HG03108 (cell line): ENCODE measurements around the gene SPATS2.
A peak's percentile ranks its signal among the peaks of the same experiment; 100 is the strongest.
"Not testable (repeated sequence)": the region's sequence is repeated elsewhere in the genome, so short reads cannot be mapped to it uniquely, and the experiment has no call there.

ENCODE experiments used
- ATAC-seq: cut with Tn5 transposase; IDR thresholded peaks from one replicate; pipeline ENCODE4 v1.9.1; 2021; ENCODE audit warnings: moderate library complexity; ENCODE audit not compliant: unreplicated experiment

SPATS2 gene

DNA sequence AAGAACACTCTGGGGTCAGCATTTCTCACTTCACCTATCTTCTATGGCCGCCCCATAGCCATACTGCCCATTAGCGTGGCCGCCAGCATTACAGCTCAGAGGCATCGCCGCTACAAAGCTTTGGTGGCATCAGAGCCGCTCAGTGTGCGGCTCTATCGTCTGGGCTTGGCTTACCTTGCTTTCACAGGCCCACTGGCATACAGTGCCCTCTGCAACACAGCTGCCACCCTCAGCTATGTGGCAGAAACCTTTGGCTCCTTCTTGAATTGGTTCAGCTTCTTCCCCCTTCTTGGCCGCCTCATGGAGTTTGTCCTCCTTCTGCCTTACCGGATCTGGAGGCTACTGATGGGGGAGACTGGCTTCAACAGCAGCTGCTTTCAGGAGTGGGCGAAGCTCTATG, 18.0 kb upstream of the SPATS2 start:
- no peak for ATAC-seq

DNA sequence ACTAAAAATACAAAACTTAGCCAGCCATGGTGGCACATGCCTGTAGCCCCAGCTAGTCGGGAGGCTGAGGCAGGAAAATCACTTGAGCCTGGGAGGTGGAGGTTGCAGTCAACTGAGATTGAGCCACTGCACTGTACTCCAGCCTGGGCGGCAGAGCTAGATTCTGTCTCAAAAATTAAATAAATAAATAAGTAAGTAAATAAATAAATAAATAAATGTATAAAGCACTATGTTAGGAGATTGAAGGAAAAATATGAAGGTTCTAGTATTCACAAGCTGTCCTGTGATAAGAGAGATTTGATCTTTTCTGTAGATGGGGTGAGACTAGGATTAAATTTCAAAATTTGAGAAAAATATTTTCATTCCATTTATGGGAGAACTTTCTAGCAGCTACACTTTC, 14.9 kb upstream of the SPATS2 start:
- ATAC-seq, result no peak

DNA sequence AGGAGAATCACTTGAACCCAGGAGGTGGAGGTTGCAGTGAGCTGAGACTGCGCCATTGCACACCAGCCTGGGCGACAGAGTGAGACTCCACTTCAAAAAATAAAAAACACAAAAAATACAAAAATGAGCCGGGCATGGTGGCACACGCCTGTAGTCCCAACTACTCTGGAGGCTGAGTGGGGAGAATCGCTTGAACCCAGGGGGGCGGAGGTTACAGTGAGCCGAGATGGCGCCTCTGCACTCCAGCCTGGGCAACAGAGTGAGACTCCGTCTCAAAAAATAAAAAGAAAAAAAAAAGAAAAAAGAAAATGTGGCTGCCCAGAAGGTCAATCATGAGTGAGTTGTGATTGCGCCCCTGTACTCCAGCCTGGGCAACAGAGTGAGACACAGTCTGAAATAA, 11.3 kb upstream of the SPATS2 start:
- no peak for ATAC-seq

DNA sequence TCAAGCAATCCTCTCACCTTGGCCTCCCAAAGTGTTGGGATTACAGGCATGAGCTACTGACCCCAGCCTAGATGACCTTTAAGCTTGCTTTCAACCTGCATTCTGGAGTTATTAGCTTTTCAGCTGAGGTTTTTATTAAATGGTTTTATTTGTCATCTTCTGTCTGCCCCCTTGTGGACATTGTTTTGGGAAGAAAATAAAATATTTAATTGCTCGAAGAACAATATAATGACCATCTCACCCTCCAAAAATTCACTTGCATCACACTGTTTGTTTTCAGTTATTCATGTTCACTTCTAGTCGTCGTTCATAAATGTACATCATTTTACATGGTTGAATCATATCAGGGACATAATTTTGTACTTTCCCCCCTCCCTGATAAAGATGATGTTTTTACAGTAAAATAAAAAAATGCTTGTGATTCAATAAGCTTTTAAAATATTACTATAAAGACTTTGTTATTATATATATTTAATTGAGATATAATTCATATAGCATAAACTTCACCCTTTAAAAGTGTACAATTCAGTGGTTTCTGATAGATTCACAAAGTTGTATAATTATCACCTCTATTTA, 10.1 kb upstream of the SPATS2 start:
- ATAC-seq, result no peak

DNA sequence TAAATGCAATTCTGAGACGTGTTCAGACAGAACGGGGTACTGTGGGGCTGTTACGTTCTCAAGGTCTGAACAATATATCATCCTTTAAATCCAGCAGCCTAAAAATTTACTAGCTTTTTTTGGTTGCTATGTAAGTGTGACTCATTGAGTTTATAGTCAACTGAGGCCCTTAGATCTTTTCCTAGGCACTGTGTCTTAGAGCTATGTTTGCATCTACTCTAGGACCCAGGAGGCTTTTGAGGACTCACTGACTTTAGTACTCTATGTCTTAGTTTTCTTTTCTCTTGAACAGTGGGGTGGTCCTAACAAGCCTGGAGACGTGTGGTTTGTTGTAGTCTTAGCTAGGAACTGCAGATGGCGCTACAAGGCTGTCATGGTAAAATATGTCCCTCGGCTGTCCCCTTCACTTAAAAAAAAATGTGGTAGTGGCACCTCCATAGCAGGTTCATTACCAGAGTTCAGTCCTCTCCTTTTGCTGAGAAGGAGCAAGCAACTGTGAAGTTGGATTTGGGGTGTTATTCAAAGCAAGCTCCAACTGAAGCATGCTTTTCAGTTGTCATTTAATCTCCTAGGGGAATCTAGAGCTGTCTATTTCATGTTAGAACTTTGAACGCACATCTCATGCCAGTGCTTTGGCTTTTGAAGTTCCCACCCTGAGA, 8.7 kb upstream of the SPATS2 start:
- ATAC-seq, result no peak

DNA sequence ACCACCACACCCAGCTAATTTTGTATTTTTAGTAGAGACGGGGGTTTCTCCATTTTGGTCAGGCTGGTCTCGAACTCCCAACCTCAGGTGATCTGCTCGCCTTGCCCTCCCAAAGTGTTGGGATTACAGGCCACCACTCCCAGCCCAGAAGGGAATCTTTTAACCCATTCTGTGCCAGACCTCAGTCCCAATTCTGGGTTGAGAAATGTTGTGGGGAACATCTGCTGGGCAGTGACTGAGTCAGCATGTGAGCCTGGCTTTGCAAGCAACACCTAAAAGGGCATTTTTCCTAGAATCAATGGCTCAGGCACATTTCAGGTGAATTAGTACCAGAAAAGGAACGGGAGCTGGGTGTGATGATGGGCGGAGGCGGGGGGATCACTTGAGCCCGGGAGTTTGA, 7.6 kb upstream of the SPATS2 start:
- no peak for ATAC-seq

DNA sequence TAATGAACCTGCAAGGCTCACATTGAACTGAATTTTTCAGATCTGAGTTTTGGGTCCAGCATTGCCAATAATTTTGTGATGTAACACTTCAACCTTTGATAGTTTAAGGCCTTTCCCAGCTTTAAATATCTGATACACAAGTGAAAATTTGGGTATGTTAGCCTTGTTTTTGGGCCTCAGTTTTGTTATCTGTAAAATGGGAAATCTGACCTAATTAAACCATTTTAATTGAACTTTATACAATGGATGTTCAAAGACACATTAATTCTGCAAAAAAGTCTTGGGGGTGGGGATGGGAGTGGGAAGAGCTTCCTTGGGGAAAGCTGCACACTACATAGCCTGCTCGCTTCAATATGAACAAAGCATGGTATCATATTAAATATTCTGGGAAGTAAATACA, 5.2 kb upstream of the SPATS2 start:
- ATAC-seq, result no peak

DNA sequence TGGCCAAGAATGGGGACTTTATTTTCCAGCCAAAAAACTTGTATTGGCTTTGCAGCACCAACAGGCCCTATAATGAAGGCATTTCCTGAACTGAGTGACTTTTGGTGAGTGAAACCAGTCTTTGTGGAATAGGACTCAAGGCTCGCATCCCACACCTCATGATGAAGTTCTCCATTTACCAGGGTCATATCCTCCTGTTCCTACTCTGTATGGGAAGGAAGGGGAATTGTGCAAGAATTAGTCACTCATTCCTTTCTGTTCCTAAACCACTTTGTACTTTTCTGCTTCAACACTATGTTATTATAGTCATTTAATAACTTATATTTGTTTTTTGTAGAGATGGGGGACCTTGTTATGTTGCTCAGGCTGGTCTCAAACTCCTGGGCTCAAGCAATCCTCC, 2.3 kb upstream of the SPATS2 start:
- no peak for ATAC-seq

DNA sequence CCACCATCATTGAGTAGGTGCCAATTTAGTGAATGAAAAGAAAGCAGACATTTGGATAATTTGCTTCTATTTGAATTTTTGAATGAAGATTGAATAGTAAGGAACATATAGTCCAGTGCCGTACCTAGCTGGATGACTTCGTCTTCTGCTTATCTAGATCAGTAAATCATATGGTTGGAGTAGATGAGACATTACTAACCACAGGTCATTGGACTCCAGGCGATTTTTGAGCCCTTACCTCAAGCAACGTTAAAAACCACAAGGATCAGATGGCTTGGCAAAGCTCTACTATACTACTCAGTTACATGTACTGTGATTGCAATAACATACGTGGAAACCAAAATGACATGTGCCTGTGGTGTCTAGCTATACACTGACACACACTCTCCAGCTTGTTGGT, 1.7 kb upstream of the SPATS2 start:
- no peak for ATAC-seq

DNA sequence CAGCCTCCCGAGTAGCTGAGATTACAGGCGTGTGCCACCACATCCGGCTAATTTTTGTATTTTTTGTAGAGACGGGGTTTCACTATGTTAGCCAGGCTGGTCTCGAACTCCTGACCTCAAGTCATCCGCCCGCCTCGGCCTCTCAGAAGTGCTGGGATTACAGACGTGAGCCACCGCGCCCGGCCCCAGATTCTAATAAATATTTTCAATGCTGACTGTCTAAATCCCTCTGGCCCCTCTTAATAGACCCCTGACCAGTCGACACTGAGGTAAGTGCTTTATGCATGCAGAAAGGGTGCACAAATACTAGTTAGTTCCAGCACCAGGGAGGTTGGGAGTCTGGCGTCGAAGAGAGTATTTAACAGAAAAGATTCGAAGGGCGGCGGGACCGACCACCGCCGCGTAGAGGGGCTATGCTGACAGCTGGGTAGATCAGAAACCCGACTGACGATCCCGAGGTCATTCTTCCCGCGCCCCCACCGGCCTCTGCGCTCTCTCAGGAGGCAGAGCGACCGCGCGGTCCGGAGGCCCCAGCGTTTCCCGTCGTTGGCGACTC, 1.1 kb upstream of the SPATS2 start:
- ATAC-seq, result no peak

DNA sequence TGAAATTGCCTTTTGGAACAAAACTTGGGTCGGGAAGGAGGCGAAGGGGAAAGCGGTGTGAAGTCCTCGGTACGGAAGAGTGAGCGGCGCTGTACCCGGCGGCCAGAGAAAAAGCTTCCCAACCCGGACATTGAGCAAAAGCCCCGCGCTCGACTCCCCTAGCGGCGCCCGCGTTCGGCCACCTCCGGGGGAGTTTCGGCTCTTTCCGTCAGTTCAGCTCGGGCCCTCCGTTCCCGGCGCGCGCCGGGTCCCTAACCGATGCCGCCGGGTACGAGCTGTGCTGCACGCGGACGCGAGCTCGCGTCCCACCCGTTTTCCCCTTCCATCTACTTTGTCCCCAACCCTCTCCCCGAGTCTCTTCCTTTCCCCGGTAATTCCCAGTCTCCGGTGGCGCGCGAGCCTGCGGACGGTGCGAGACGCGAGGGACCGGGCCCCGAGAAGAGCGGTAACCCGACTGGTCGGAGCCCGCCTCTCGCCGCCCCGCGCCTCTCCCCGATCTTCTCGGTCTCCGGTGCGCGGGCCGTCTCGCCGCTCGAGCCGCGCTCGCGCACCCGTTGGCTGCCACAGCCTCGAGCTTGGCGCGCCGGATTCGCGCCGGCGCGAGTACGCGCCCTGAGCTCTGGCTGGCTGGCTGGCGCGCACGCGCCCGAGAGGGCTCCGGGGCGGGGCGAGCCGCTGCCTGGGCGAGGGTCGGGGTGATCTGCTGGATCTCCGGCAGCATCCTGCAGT, 446 bp upstream of the SPATS2 start:
- peak; percentile 67 for ATAC-seq

DNA sequence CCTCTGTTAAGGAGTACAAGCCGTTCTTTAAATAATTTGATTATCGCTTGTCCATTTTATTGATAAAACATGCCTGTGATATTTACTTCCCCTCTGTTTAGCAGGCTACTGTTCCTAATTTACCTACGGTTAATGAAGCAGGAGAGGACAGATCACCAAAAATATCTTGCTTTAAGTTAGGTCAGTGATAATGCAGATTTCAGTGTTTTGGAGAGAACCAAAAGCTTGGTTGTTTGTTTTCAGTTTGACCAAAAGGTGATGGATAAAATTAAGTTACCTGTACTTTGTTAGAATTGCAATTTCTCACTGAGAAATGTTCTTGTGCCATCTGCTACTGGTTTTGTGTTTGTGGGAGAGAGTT, 958 bp downstream of the SPATS2 start:
- ATAC-seq, result no peak

DNA sequence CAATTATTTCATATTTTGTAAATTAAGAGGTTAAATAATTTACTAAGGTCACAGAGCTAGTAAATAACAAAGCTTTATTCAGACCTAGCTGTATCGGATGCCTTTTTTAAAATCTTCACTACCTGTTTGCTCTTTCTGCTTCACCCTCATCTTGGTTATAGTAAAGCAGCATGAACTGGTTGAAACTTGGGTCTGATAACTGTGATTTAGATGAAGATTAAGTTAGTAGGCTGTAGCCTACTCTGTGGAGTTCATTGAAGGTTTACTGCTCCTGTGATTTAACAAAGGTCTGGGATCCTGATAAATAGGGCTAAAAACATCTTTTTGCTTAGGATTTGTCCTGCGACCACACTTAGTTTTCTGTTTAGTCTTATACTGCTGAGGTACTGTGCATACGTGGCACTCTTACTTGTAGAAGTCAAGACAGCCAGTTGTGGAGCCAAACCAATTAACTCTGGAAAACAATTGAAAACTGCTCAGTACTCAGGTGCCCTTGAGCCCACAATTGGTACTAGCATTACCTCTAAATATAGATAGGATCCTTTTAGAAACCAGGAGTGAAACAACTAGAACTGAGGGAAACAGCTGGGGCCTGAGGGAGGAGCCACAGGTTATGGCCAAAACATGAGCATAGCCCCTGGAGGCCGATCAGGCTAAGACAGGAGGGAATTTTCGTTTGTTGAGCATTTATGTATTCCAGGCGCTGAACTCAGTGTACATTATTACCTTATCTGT, 2.3 kb downstream of the SPATS2 start:
- ATAC-seq, result no peak

DNA sequence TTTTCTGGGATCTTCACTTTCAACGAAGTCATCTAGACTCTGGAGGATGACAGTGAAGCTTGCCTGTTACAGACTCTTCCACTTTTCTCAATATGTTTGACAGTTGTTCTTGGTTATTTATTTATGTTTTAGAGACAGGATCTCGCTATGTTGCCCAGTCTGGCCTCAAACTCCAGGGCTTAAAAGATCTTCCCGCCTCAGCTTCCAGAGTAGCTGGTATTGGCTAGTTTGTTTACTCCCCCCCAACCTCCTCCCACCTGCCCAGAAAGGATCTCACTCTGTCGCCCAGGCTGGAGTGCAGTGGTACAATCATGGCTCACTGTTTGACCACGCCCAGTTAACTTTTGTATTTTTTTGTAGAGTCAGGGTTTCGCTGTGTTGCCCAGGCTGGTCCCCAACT, 3.3 kb downstream of the SPATS2 start:
- no peak for ATAC-seq

DNA sequence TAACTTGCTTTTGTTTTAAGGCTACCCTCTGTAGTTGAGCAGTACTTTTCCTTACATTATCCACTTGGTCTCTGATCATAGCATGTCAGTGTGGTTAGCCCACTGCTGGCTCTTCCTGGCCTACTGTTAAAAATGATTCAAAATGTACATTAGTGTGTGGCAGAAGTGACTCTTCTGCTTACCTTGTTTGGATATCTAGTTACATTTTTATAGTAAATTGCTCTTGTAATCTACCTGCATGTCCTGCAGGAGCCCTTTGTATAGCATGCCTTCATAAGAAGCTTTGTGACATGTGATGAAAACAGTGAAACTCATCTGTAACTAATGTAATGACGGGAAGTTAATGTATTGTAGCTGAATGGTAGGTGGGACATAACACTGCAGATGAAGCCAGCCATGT, 8.1 kb downstream of the SPATS2 start:
- peak; percentile 70 for ATAC-seq

DNA sequence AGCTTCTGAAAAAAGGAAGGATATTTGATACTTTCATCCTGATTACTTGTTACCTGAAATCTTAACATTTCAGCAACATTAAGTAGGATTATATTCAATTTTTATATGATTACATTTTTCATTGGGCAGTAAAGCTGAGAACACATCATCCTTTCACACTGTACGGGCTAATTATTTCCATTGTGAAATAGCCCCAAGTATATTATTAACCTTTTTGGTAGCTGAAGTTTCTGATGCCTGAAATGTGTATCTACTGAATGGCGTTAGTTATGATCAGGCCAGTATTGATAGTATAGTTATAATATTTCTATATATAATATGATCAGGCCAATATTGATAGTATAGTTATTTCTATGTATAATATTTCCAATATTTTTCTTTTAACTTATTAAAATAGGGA, 10.1 kb downstream of the SPATS2 start:
- ATAC-seq, result no peak

DNA sequence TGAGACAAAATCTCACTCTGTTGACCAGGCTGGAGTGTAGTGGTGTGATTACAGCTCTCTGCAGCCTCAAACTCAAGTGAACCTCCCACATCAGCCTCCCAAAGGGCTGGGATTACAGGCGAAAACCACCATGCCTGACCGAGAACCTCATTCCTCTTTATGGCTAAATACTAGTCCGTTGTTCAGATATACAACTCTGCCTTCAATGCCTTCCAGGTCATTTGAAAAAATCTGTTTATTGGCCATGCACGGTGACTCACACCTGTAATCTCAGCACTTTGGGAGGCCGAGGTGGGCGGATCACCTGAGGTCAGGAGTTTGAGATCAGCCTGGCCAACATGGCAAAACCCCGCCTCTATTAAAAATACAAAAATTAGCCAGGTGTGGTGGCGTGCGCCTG, 12.9 kb downstream of the SPATS2 start:
- ATAC-seq, result not testable (repeated sequence)

DNA sequence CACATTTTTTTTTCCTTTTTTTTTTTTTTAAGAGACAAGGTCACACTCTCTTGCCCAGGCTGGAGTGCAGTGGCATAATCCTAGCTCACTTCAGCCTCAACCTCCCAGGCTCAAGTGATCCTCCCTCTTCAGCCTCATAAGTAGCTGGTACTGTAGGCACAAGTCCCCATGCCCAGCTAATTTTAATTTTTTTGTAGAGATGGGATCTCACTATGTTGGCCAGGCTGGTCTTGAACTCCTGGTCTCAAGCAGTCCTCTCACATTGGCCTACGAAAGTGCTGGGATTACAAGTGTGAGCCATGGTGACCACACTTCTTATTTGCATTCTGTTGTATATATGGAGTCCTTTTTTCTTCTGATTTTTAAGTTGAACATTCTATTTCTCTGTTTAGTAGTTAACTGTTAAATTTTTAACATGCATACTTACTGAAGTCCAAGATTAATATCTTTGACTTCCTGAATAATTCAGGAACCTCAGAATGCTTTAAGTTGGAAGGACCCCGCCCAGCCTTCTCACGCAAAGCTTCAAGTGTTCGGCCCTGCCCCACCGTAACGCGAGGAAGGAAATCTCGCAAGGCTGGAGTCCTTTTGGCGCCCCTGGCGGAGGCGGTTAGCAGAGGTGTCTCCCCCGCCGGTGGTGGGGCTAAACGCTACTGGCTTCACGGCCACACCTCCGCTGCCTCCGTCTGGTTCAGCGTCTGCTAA, 21.6 kb downstream of the SPATS2 start:
- no peak for ATAC-seq

DNA sequence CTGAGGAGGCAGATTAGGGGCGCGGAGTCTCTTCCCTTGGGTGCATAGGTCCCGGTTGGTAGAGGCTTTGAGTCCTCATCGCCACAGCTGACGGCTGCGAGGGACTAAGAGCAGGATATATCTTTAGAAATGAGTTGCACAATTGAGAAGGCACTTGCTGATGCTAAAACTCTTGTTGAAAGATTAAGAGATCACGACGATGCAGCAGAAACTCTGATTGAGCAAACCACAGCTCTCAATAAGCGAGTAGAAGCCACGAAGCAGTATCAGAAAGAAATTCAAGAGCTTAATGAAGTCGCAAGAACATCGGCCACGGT, 22.1 kb downstream of the SPATS2 start:
- ATAC-seq, result no peak

DNA sequence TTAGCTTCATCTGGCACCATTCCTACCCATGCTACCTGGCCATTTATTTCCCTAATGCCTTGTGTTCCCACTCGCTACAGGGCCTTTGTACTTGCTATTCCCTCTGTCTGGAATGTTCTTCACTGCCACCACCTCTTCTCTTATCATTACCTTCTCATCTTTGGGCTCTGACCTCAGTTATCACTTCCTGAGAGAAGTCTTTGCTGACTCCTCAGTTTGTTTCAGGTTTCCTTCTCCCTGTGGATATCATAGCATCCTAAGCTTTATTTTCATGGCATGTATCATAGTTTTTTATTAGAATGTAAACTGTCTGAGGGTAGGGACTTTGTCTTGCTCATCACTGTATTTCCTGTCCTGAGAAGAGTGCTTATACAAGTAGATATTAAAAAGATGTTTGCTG, 29.7 kb downstream of the SPATS2 start:
- ATAC-seq, result no peak

DNA sequence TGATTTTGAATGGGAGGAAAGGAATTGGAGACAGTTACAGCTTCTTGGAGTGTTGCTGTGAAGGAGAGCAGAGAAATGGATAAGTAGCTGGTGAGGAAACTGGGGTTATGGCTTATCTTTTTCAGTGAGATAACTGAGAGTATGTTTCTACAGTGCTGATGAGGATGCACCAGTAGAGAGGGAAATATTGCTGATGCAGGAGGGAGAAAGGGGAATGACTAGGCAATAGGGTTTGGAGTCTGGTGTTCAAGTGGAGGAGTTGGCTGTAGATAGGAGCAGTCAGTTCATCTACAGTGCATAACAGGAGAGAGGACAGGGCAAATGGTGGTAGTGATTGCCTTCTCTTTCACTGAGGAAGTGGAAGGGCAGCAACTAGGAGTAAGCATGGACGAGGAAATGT, 33.0 kb downstream of the SPATS2 start:
- ATAC-seq, result no peak
